HepG2 (cell line): ENCODE data around the gene GMFB. TPM values are rescaled to one million over a fixed set of nuclear protein-coding genes. Genes with fewer than 3 reads are reported as not detected.
A peak's percentile ranks its signal among the peaks of the same experiment; 100 is the strongest.

Experiments used
- ATAC-seq: fragments of 200-7000 bp; cut with Tn5 transposase; 3 replicates; pipeline ENCODE4 v1.9.1; 2020; ENCODE audit warnings: mild to moderate bottlenecking, moderate library complexity
- BruUV-seq: library from RNA; stranded (reverse); fragments of 400-500 nt; replicated peaks from 2 replicates; lab custom pipeline; 2021; lab: Mats Ljungman, UMichigan
- CTCF ChIA-PET: fragments of 300-600 bp; formaldehyde crosslinking; extraction: SDS; loops from one replicate; lab custom pipeline; 2021; ENCODE audit warnings: low total read pairs, inconsistent platforms, low intra/inter-chr PET ratio; lab: Yijun Ruan, JAX
- POLR2A ChIA-PET: fragments of 350-600 bp; sonication (Branson Sonifier 250); formaldehyde crosslinking; loops from one replicate; lab custom pipeline; 2020; ENCODE audit warnings: antibody characterized with exemption, inconsistent platforms; lab: Yijun Ruan, JAX
- DNase-seq: peaks from one replicate; pipeline ENCODE4 v3.0.0-alpha.2; 2015; ENCODE audit warnings: low spot score
- FAIRE-seq: peaks from 3 replicates; lab custom pipeline; 2011; peaks lifted over from hg19 to GRCh38; lab: Jason Lieb, UNC
- H2AFZ ChIP-seq: one replicate; pipeline ENCODE4 v1.6.1; 2011; ENCODE audit warnings: low read length, inconsistent platforms
- H3K27ac ChIP-seq: fragments of 300-600 bp; 3 replicates; pipeline ENCODE4 v1.8.0; 2011; ENCODE audit warnings: mixed run types, mild to moderate bottlenecking, mixed read lengths, low read length, inconsistent platforms; ENCODE audit not compliant: insufficient read depth; ENCODE audit errors: extremely low read length
- H3K27me3 ChIP-seq, 2 experiments: fragments of 200-600 bp in 1 of 2; 2 replicates in 1 of 2; 3 replicates in 1 of 2; pipeline versions ENCODE4 v1.6.0 to v1.8.0; 2011; ENCODE audit warnings: low read length in 2 of 2, mild to moderate bottlenecking in 2 of 2, moderate library complexity in 2 of 2, inconsistent platforms in 1 of 2; ENCODE audit not compliant: insufficient read depth in 2 of 2, control insufficient read depth in 1 of 2
- H3K36me3 ChIP-seq, 2 experiments: fragments of 200-600 bp in 1 of 2; replicated peaks in 1 of 2; 2 replicates in 1 of 2; 3 replicates in 1 of 2; pipeline versions ENCODE4 v1.5.1 to v1.8.0; 2011; ENCODE audit warnings: low read length in 2 of 2, inconsistent platforms in 1 of 2; ENCODE audit not compliant: insufficient read depth in 2 of 2, control insufficient read depth in 1 of 2
- H3K4me1 ChIP-seq: 2 replicates; pipeline ENCODE4 v1.5.1; 2012; ENCODE audit warnings: low read length, inconsistent platforms; ENCODE audit not compliant: insufficient read depth
- H3K4me2 ChIP-seq: 2 replicates; pipeline ENCODE4 v1.6.0; 2011; ENCODE audit warnings: low read depth, low read length, inconsistent platforms
- H3K4me3 ChIP-seq, 3 experiments: fragments of 200-600 bp in 1 of 3; sonication (generic), shearing (Covaris generic) in 1 of 3; replicated peaks in 1 of 3; 2 replicates each; pipeline ENCODE4 v1.5.1; 2011 to 2016; ENCODE audit warnings: low read length in 3 of 3, inconsistent platforms in 2 of 3, low read depth in 2 of 3, mild to moderate bottlenecking in 2 of 3, control low read depth in 1 of 3, mixed read lengths in 1 of 3; ENCODE audit not compliant: insufficient read depth in 1 of 3
- H3K79me2 ChIP-seq: one replicate; pipeline ENCODE4 v1.6.1; 2011; ENCODE audit warnings: low read length, inconsistent platforms; ENCODE audit not compliant: insufficient read depth
- H3K9ac ChIP-seq: 2 replicates; pipeline ENCODE4 v1.6.0; 2011; ENCODE audit warnings: mild to moderate bottlenecking, low read depth, low read length, inconsistent platforms; ENCODE audit not compliant: insufficient read depth
- H3K9me3 ChIP-seq: 2 replicates; pipeline ENCODE4 v1.5.1; 2012; ENCODE audit warnings: mild to moderate bottlenecking, low read length
- H4K20me1 ChIP-seq: 2 replicates; pipeline ENCODE4 v1.6.0; 2011; ENCODE audit warnings: inconsistent platforms, mild to moderate bottlenecking, low read length, moderate library complexity; ENCODE audit not compliant: insufficient read depth
- ATF4 ChIP-seq, 2 experiments: fragments of 450-650 bp in 1 of 2; sonication (generic) in 1 of 2; formaldehyde crosslinking; IDR thresholded peaks; 2 replicates each; pipeline versions ENCODE4 v1.5.0 to v1.8.0; 2020 to 2022; ENCODE audit warnings: mild to moderate bottlenecking in 1 of 2, missing genetic modification reagents in 1 of 2
- GTF2F1 ChIP-seq: fragments of 150-350 bp; IDR thresholded peaks from 2 replicates; pipeline ENCODE4 v1.6.1; 2014; ENCODE audit warnings: low read length
- HOXA5 ChIP-seq: sonication (generic); formaldehyde crosslinking; IDR thresholded peaks from 2 replicates; pipeline ENCODE4 v1.4.0; 2020; ENCODE audit warnings: missing genetic modification reagents
- IKZF5 ChIP-seq: IDR thresholded peaks from 2 replicates; pipeline ENCODE4 v1.6.1; 2018; ENCODE audit warnings: missing genetic modification reagents, mild to moderate bottlenecking, missing compliant biosample characterization
- SIX1 ChIP-seq: sonication (generic); formaldehyde crosslinking; IDR thresholded peaks from 2 replicates; pipeline ENCODE4 v1.4.0; 2020; ENCODE audit warnings: missing genetic modification reagents, borderline replicate concordance
- SIX4 ChIP-seq: sonication (generic); formaldehyde crosslinking; IDR thresholded peaks from 2 replicates; pipeline ENCODE4 v1.4.0; 2020; ENCODE audit warnings: missing genetic modification reagents
- ZBTB33 ChIP-seq: sonication (generic); formaldehyde crosslinking; IDR thresholded peaks from 2 replicates; pipeline ENCODE4 v1.4.0; 2020; ENCODE audit warnings: missing genetic modification reagents
- ZMYM4 ChIP-seq: sonication (generic); formaldehyde crosslinking; IDR thresholded peaks from 2 replicates; pipeline ENCODE4 v1.8.1; 2023; ENCODE audit warnings: mild to moderate bottlenecking, missing genetic modification reagents
- WGBS: methylation state at CpG from one replicate; pipeline ENCODE4 v1.1.6; 2017; ENCODE audit warnings: low lambda C conversion rate; 5-methylcytosine and 5-hydroxymethylcytosine counted together
- in situ Hi-C: cut with HindIII; loops from 2 replicates; pipeline ENCODE4 v1.10.0; 2017; ENCODE audit warnings: low pct_unique_long_range_greater_than_20kb; ENCODE audit not compliant: extremely low pct_ligation_motif_present
- intact Hi-C: fragments of 100-400 bp; cut with micrococcal nuclease; formaldehyde crosslinking; loops from one replicate; pipeline ENCODE4 v1.10.0; 2022; ENCODE audit not compliant: unreplicated experiment
- polyA plus RNA-seq, 8 experiments: library from polyadenylated mRNA; depleted of rRNA in 3 of 8; stranded (reverse) in 7 of 8; unstranded in 1 of 8; fragments of >200 nt; fragmentation: Illumina TruSeq in 4 of 8; extraction: Trizol in 4 of 8; gene quantifications; 2 replicates each; pipeline versions ENCODE4 v1.2.1 to v1.2.3, GENCODE V29; 2011 to 2016; ENCODE audit warnings: low read depth in 4 of 8, missing spikeins in 1 of 8, mixed read lengths in 1 of 8; ENCODE audit not compliant: insufficient read depth in 1 of 8
- total RNA-seq, 5 experiments: library from RNA; depleted of rRNA; stranded (reverse); fragments of >200 nt; fragmentation: Illumina TruSeq; extraction: Trizol; gene quantifications; 2 replicates each; pipeline ENCODE4 v1.2.3, GENCODE V29; 2016; ENCODE audit warnings: low read depth in 1 of 5

Gene GMFB
- total and polyA plus RNA-seq, 2 of the 13 experiments (the other 11 are each of a cell fraction or from before 2014, with no cell fraction given) = 17.3 to 68.2 TPM

GRCh38 chr14:54440037-54440436 is 48.7 kb downstream of the GMFB start:
- ATAC-seq (no peak), FAIRE-seq (no peak), DNase-seq (no peak)
- Histone ChIP-seq H3K9me3 (no peaks in the 10 kb centered on the region), H2AFZ (no peak overlapping the region), H4K20me1 (peaks cover 14% of the 10 kb centered on the region), H3K36me3 (peaks cover 0 to 11% of the 10 kb centered on the region in 2 experiments; a peak in 1 of 5 replicates), H3K4me1 (peaks cover 59% of the 10 kb centered on the region), H3K4me2 (peak overlapping the region; percentile 81), H3K9ac (peak overlapping the region; percentile 95), H3K79me2 (peaks cover 57% of the 10 kb centered on the region), H3K27me3 (no peaks in the 10 kb centered on the region; a peak in 1 of 5 replicates), H3K27ac (peak overlapping the region; percentile 96), H3K4me3 (peak overlapping the region; percentile 82 to 87 (median 86))
- 7% methylated on average over 7 of the region's 7 CpGs for WGBS
- in situ Hi-C loops (no loop called here), intact Hi-C loops (loop anchor here (2.0 to 5.0 kb wide), 2 partner anchors 43 to 47 kb away; partner anchors contain the start of genes CDKN3 and GMFB)
- BruUV-seq = no TSS peak
- ChIA-PET POLR2A (interaction anchor here (0.9 to 1.7 kb wide), 6 partner anchors 15 to 73 kb away, joined by 3 to 4 read pairs (median 3); partner anchors contain the start of gene GMFB), CTCF (no interaction called here)
- TF ChIP-seq IKZF5 (CRISPR knock-in tag) (no peak), GTF2F1 (no peak), ATF4 (CRISPR knock-in tag; IDR thresholded peaks at IDR 0.05) (peak in 1 of 2 experiments; percentile 83; a peak in 2 of 4 replicates)

- DNase-seq (no peak), ATAC-seq (no peak)
- POLR2A ChIA-PET = no interaction called here
- peaks cover 70% of the 10 kb centered on the region for H3K79me2 ChIP-seq
- H3K9me3 ChIP-seq = no peaks in the 10 kb centered on the region
- H3K27me3 ChIP-seq = no peaks in the 10 kb centered on the region; a peak in 1 of 5 replicates
- peaks cover 72% of the 10 kb centered on the region for H3K4me1 ChIP-seq
- in situ Hi-C loops = no loop called here
- peak; percentile 77 for TF ChIP-seq ZBTB33 (CRISPR knock-in tag)
- TF ChIP-seq HOXA5 (CRISPR knock-in tag) = no peak
- 0 out of 2 replicates have a peak, but pooled peaks have one; percentile 14 for TF ChIP-seq ZMYM4 (CRISPR knock-in tag)
- peak; percentile 63; the same call in 1 of the 2 replicates for TF ChIP-seq SIX1 (CRISPR knock-in tag)
- peak; percentile 64; the same call in 1 of the 2 replicates for TF ChIP-seq SIX4 (CRISPR knock-in tag)
- TF ChIP-seq, all 625 proteins: peak for 4
- H3K27ac ChIP-seq = no peak overlapping the region
- no peak for FAIRE-seq
- H2AFZ ChIP-seq = no peak overlapping the region
- CTCF ChIA-PET = no interaction called here
- H3K36me3 ChIP-seq = peaks cover 1 to 22% of the 10 kb centered on the region in 2 experiments; a peak in 4 of 5 replicates
- H4K20me1 ChIP-seq = peaks cover 14% of the 10 kb centered on the region
- H3K4me2 ChIP-seq = peak overlapping the region; percentile 81
- no peak overlapping the region for H3K4me3 ChIP-seq
- WGBS = 79% methylated on average over 4 of the region's 4 CpGs
- BruUV-seq = no TSS peak
- intact Hi-C loops = no loop called here
- H3K9ac ChIP-seq = peak overlapping the region; percentile 95; the same call in 1 of the 2 replicates
These were observed 50.1 kb downstream of the GMFB start for GRCh38 chr14:54438703-54439102.
